Peyer's patch (tissue), 4 donors: ENCODE results near the gene MACROD2.

ENCODE experiments used
- POLR2A ChIP-seq, 2 donors: fragments of 450-650 bp; IDR thresholded peaks; one replicate each; pipeline ENCODE4 v1.5.1; 2017; ENCODE audit warnings: antibody characterized with exemption in 2 of 2, mild to moderate bottlenecking in 2 of 2, moderate library complexity in 2 of 2
- TF ChIP-seq, protein P1 (sequence below), 6 experiments: fragments of 450-650 bp in 4 of 6; fragments of 200-600 bp in 2 of 6; sonication (generic) in 1 of 6; IDR thresholded peaks; one replicate each; pipeline ENCODE4 v1.5.1; 2017 to 2019; ENCODE audit warnings: antibody characterized with exemption in 6 of 6, mild to moderate bottlenecking in 3 of 6, moderate library complexity in 1 of 6

DNA sequence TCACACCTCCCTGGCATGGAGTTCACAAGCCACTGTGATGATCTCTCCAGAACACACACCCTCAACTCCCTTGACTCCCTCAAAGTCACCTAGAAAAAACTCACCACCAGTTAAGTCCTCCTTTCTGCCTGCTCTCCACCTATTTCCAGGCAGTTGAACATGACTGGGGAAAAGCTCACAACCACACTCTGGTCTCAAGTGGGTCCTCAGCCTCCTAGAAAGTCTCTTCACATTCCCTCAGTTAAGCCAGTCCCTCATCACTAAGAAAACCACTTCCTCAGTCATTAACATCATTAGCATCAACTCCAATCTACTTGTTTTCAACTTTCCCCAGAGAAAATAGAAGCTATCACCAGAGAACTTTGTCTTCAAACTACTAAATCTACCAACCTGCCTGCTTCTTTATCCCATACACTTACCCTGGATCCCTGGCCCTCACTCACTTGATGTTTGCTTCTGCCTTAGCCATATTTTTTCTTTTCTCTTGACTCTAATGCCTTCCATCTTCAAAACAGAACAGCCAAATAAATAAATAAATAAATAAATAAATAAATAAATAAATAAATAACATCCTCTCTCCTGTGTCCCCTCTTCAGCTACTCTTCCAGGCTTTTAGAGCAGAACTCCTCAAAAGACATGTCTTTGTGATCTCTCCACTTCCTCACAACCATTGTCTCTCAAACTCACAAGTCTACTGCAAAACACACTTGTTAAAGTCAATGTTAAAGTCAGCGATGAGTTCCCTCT, 1084.5 kb downstream of the MACROD2 start:
- TF ChIP-seq, protein P1, sequence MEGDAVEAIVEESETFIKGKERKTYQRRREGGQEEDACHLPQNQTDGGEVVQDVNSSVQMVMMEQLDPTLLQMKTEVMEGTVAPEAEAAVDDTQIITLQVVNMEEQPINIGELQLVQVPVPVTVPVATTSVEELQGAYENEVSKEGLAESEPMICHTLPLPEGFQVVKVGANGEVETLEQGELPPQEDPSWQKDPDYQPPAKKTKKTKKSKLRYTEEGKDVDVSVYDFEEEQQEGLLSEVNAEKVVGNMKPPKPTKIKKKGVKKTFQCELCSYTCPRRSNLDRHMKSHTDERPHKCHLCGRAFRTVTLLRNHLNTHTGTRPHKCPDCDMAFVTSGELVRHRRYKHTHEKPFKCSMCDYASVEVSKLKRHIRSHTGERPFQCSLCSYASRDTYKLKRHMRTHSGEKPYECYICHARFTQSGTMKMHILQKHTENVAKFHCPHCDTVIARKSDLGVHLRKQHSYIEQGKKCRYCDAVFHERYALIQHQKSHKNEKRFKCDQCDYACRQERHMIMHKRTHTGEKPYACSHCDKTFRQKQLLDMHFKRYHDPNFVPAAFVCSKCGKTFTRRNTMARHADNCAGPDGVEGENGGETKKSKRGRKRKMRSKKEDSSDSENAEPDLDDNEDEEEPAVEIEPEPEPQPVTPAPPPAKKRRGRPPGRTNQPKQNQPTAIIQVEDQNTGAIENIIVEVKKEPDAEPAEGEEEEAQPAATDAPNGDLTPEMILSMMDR (IDR thresholded peaks at IDR 0.05) = no peak
- no peak for TF ChIP-seq POLR2A (IDR thresholded peaks at IDR 0.05)
